ENCODE results near the gene CTU2. TPM values are rescaled to one million over a fixed set of nuclear protein-coding genes. Genes with fewer than 3 reads are reported as not detected.

The CTU2 gene
- total RNA-seq, 2 donors from 2014 or later, result 12.8 to 18.4 TPM

- no peak for DNase-seq
- intact Hi-C loops (cut with DNase I), result no loop called here
- no peak for ATAC-seq
Observed at GRCh38 chr16:88763502-88764053, 57.3 kb downstream of the CTU2 start.

- no peak for DNase-seq
- intact Hi-C loops (cut with DNase I), result no loop called here
- ATAC-seq, result no peak
Observed at GRCh38 chr16:88764080-88764479, 57.8 kb downstream of the CTU2 start.

GRCh38 chr16:88764913-88765349, 58.6 kb downstream of the CTU2 start:
- ATAC-seq (no peak), DNase-seq (no peak)
- intact Hi-C loops (cut with DNase I), result no loop called here

Small RNA genes lying within 50 kb of the gene (microRNA-seq; reads per million reads assigned to microRNA genes)
- 0 to 0.20 reads per million in 2 donors for gene MIR4722

Other genes starting within 250 kb of the CTU2 start
- 10 to 100 TPM; 23.1 to 25.3 TPM for gene ZC3H18, start 136.1 kb upstream of the CTU2 start, total RNA-seq
- not detected for gene IL17C, start 67.9 kb upstream of the CTU2 start, total RNA-seq
- gene CYBA, start 55.5 kb upstream of the CTU2 start, total RNA-seq, result 100 to 1,000 TPM in 1 of 2 donors, 10 to 100 TPM in 1; 58.9 to 131 TPM
- 10 to 100 TPM; 31.3 to 32.9 TPM for gene MVD, start 43.4 kb upstream of the CTU2 start, total RNA-seq
- gene SNAI3, start 20.0 kb upstream of the CTU2 start, total RNA-seq, result 1 to 10 TPM in 1 of 2 donors, under 1 TPM in 1; 0.55 to 2.7 TPM
- gene RNF166, start 95 bp upstream of the CTU2 start, total RNA-seq, result 10 to 100 TPM; 18.3 to 20.1 TPM
- 10 to 100 TPM; 50.6 to 63.6 TPM for gene PIEZO1, start 78.7 kb downstream of the CTU2 start, total RNA-seq
- 1 to 10 TPM; 1.0 to 2.3 TPM for gene CDT1, start 97.3 kb downstream of the CTU2 start, total RNA-seq
- 10 to 100 TPM; 63.8 to 64.2 TPM for gene APRT, start 105.4 kb downstream of the CTU2 start, total RNA-seq
- gene GALNS, start 150.4 kb downstream of the CTU2 start, total RNA-seq, result 10 to 100 TPM; 17.1 to 19.0 TPM
- gene TRAPPC2L, start 150.6 kb downstream of the CTU2 start, total RNA-seq, result 10 to 100 TPM; 46.0 to 54.3 TPM
- gene PABPN1L, start 160.2 kb downstream of the CTU2 start, total RNA-seq, result not detected